SU-DHL-6 (cell line): ENCODE data around the gene ENDOV.

Experiments
- H2AFZ ChIP-seq: fragments of 200-600 bp; sonication (generic); 2 replicates; pipeline ENCODE4 v1.6.1; 2014; ENCODE audit warnings: low read depth, mild to moderate bottlenecking, moderate library complexity, mixed read lengths, antibody characterized with exemption, low read length; ENCODE audit not compliant: severe bottlenecking
- H3F3A ChIP-seq: fragments of 200-600 bp; shearing (Covaris generic); 2 replicates; pipeline ENCODE4 v1.6.0; 2016; ENCODE audit warnings: antibody characterized with exemption, mild to moderate bottlenecking; ENCODE audit not compliant: insufficient read depth
- H3K27ac ChIP-seq: fragments of 200-600 bp; sonication (generic); 2 replicates; pipeline ENCODE4 v1.5.1; 2016; ENCODE audit warnings: low read depth, mild to moderate bottlenecking, low read length, moderate library complexity, mixed read lengths
- H3K27me3 ChIP-seq: fragments of 200-600 bp; sonication (generic), shearing (Covaris generic); 2 replicates; pipeline ENCODE4 v1.6.0; 2014; ENCODE audit warnings: mild to moderate bottlenecking, low read length
- H3K36me3 ChIP-seq: fragments of 200-600 bp; sonication (generic); 2 replicates; pipeline ENCODE4 v1.6.1; 2014; ENCODE audit warnings: mild to moderate bottlenecking, low read length, mixed read lengths
- H3K4me2 ChIP-seq: fragments of 300-600, 200-600 bp; shearing (Covaris generic), sonication (generic); 2 replicates; pipeline ENCODE4 v1.6.0; 2014; ENCODE audit warnings: low read length, low read depth, mild to moderate bottlenecking; ENCODE audit not compliant: poor library complexity, severe bottlenecking
- H3K4me3 ChIP-seq: fragments of 200-600 bp; sonication (generic); 2 replicates; pipeline ENCODE4 v1.5.1; 2014; ENCODE audit warnings: antibody characterized with exemption, low read length, mild to moderate bottlenecking, mixed read lengths; ENCODE audit not compliant: insufficient read depth, poor library complexity, severe bottlenecking
- H3K79me2 ChIP-seq: fragments of 200-600 bp; sonication (generic); 2 replicates; pipeline ENCODE4 v1.6.1; 2014; ENCODE audit warnings: mild to moderate bottlenecking, low read length, moderate library complexity; ENCODE audit not compliant: insufficient read depth
- H3K9ac ChIP-seq: fragments of 200-600 bp; sonication (generic); 2 replicates; pipeline ENCODE4 v1.7.0; 2014; ENCODE audit warnings: mild to moderate bottlenecking, low read length
- H3K9me2 ChIP-seq: fragments of 200-600 bp; sonication (generic); replicated peaks from 2 replicates; pipeline ENCODE4 v1.6.1; 2014; ENCODE audit warnings: low read length; ENCODE audit not compliant: insufficient read depth
- H3K9me3 ChIP-seq: fragments of 200-600 bp; sonication (generic); 2 replicates; pipeline ENCODE4 v1.6.1; 2014; ENCODE audit warnings: low read length, mixed read lengths; ENCODE audit not compliant: insufficient read depth
- H4K20me1 ChIP-seq: fragments of 200-600 bp; sonication (generic); 2 replicates; pipeline ENCODE4 v1.6.1; 2014; ENCODE audit warnings: low read depth, mild to moderate bottlenecking, antibody characterized with exemption, low read length, moderate library complexity, mixed read lengths
- CTCF ChIP-seq: fragments of 200-600 bp; sonication (generic); IDR thresholded peaks from one replicate; pipeline ENCODE4 v1.5.1; 2017; ENCODE audit warnings: antibody characterized with exemption, mild to moderate bottlenecking, low read length, moderate library complexity; ENCODE audit not compliant: insufficient read depth, poor library complexity, severe bottlenecking
- EZH2phosphoT487 ChIP-seq: fragments of 200-600 bp; sonication (generic), shearing (Covaris generic); conservative IDR thresholded peaks from 2 replicates; pipeline ENCODE4 v1.6.1; 2018; ENCODE audit warnings: mild to moderate bottlenecking, antibody characterized with exemption, low read length, moderate library complexity, mixed read lengths

Gene ENDOV

GRCh38 chr17:80377798-80378197 lies 37.2 kb upstream of the ENDOV start:
- Histone ChIP-seq H3K4me3 (no peak overlapping the region), H2AFZ (no peak overlapping the region), H3K4me2 (no peak overlapping the region), H3K9me3 (no peaks in the 10 kb centered on the region), H3K79me2 (no peaks in the 10 kb centered on the region), H3K9ac (no peak overlapping the region), H3K36me3 (no peaks in the 10 kb centered on the region), H3K27ac (no peak overlapping the region), H3K27me3 (no peaks in the 10 kb centered on the region), H4K20me1 (no peaks in the 10 kb centered on the region), H3K9me2 (no peaks in the 10 kb centered on the region), H3F3A (no peaks in the 10 kb centered on the region)
- TF ChIP-seq CTCF: no peak
- no peak for TF ChIP-seq EZH2phosphoT487

GRCh38 chr17:80379348-80379747 lies 35.6 kb upstream of the ENDOV start:
- Histone ChIP-seq H3K36me3 (no peaks in the 10 kb centered on the region), H3K27ac (no peak overlapping the region), H3F3A (no peaks in the 10 kb centered on the region), H3K4me2 (no peak overlapping the region), H3K9me2 (no peaks in the 10 kb centered on the region), H3K27me3 (no peaks in the 10 kb centered on the region), H4K20me1 (no peaks in the 10 kb centered on the region), H3K9me3 (no peaks in the 10 kb centered on the region), H3K4me3 (no peak overlapping the region), H2AFZ (no peak overlapping the region), H3K79me2 (no peaks in the 10 kb centered on the region), H3K9ac (no peak overlapping the region)
- TF ChIP-seq EZH2phosphoT487 (no peak), CTCF (no peak)

GRCh38 chr17:80380068-80380467 lies 34.9 kb upstream of the ENDOV start:
- Histone ChIP-seq H3K36me3 (no peaks in the 10 kb centered on the region), H3K9ac (no peak overlapping the region), H3K4me3 (no peak overlapping the region), H3F3A (no peaks in the 10 kb centered on the region), H2AFZ (no peak overlapping the region), H3K27me3 (no peaks in the 10 kb centered on the region), H3K9me3 (no peaks in the 10 kb centered on the region), H3K4me2 (no peak overlapping the region), H3K27ac (no peak overlapping the region), H3K9me2 (no peaks in the 10 kb centered on the region), H3K79me2 (no peaks in the 10 kb centered on the region), H4K20me1 (no peaks in the 10 kb centered on the region)
- TF ChIP-seq EZH2phosphoT487 (no peak), CTCF (no peak)
